Adrenal gland (tissue), 12 donors: Measurements from ENCODE around the gene PPP1R16B. TPM values are rescaled to one million over a fixed set of nuclear protein-coding genes. Genes with fewer than 3 reads are reported as not detected.

Source experiments
- DNase-seq, 7 donors: peaks; one replicate each; pipeline ENCODE4 v3.0.0-alpha.2; 2019 to 2020
- H3K27ac ChIP-seq, 5 donors: fragments of 200-600 bp; sonication (generic) in 4 of 5; 1 replicate in 3 of 5; 2 replicates in 2 of 5; pipeline versions ENCODE4 v1.5.1 to v1.8.0; 2016 to 2020; ENCODE audit warnings: mild to moderate bottlenecking in 1 of 5
- H3K27me3 ChIP-seq: fragments of 200-600 bp; 2 replicates; pipeline ENCODE4 v1.8.0; 2021
- H3K36me3 ChIP-seq, 2 donors: fragments of 200-600 bp; replicated peaks in 1 of 2; 1 replicate in 1 of 2; 2 replicates in 1 of 2; pipeline versions ENCODE4 v1.5.1 to v1.8.0; 2018 to 2022
- H3K4me1 ChIP-seq, 2 donors: fragments of 200-600 bp; replicated peaks in 1 of 2; 1 replicate in 1 of 2; 2 replicates in 1 of 2; pipeline versions ENCODE4 v1.5.1 to v1.8.0; 2018 to 2021
- H3K4me3 ChIP-seq, 4 donors: fragments of 200-600 bp; sonication (generic) in 3 of 4; one replicate each; pipeline ENCODE4 v1.5.1; 2016 to 2018
- H3K9me3 ChIP-seq, 3 donors: fragments of 200-600 bp; sonication (generic) in 1 of 3; replicated peaks in 1 of 3; 1 replicate in 2 of 3; 2 replicates in 1 of 3; pipeline versions ENCODE4 v1.5.1 to v1.8.0; 2016 to 2021
- CTCF ChIP-seq, 6 experiments: fragments of 450-650 bp in 4 of 6; fragments of 200-600 bp in 2 of 6; sonication (generic) in 1 of 6; IDR thresholded peaks; 1 replicate in 5 of 6; 2 replicates in 1 of 6; pipeline versions ENCODE4 v1.5.1 to v1.8.0; 2016 to 2021; ENCODE audit warnings: antibody characterized with exemption in 6 of 6, mild to moderate bottlenecking in 2 of 6, moderate library complexity in 1 of 6
- POLR2A ChIP-seq, 2 donors: fragments of 450-650 bp; IDR thresholded peaks; one replicate each; pipeline ENCODE4 v1.6.1; 2017; ENCODE audit warnings: antibody characterized with exemption in 2 of 2, mild to moderate bottlenecking in 2 of 2, moderate library complexity in 1 of 2
- WGBS, 4 donors: extraction: QIAGEN DNeasy Blood & Tissue Kit in 2 of 4; methylation state at CpG; one replicate each; pipeline versions ENCODE4 v1.1.5 to v1.1.7; 2013 to 2017; 5-methylcytosine and 5-hydroxymethylcytosine counted together
- intact Hi-C, 2 donors: fragments of 100-400 bp; cut with DNase I; formaldehyde crosslinking; loops; one replicate each; pipeline versions ENCODE4 v1.14.1 to v1.15.0; 2022 to 2023
- polyA plus RNA-seq, 3 donors: library from polyadenylated mRNA; stranded (reverse); fragments of 200-250 nt in 2 of 3; fragments of 350-450 nt in 1 of 3; fragmentation: Illumina TruSeq in 1 of 3; extraction: RNeasy Lipid Tissue Mini Kit (QIAGEN cat#74804) in 1 of 3; gene quantifications; one replicate each; pipeline ENCODE4 v1.2.3, GENCODE V29; 2013 to 2014
- total RNA-seq, 9 donors: library from RNA; depleted of rRNA in 4 of 9; stranded (reverse); fragments of >200 nt in 4 of 9; fragments of 120-200 nt in 1 of 9; fragmentation: NEBNext Ultra II Directional in 1 of 9; extraction: Animal tissue kit (Norgen Biotek cat#: 25700) in 1 of 9; gene quantifications; one replicate each; pipeline versions ENCODE4 v1.1.0 to v1.2.4, GENCODE V29; 2013 to 2023
- donor health status: healthy with polysubstance abuse.
- donor health status: Bipolar disorder and iron deficiency.
- donor health status: DM: yes; HTN: yes; CAD: no.
- donor health status: DM: no; HTN: no; CAD: no.
- donor health status: DM: no; HTN: no; CAD: no.
- donor health status: DM: yes; HTN: yes; CAD: no.

The PPP1R16B gene
- total and polyA plus RNA-seq, 12 donors = 1.8 to 18.3 (median 9.2) TPM

GRCh38 chr20:38930242-38930569 is 124.7 kb downstream of the PPP1R16B start:
- DNase-seq = no peak
- intact Hi-C loops = no loop called here
- 79 to 100% (median 91%) methylated on average over 1 of the region's 1 CpG for WGBS, 4 donors
- Histone ChIP-seq H3K27me3 (no peaks in the 10 kb centered on the region), H3K4me3 (no peak overlapping the region), H3K36me3 (no peaks in the 10 kb centered on the region), H3K27ac (no peak overlapping the region), H3K4me1 (peaks cover 10% of the 10 kb centered on the region in 2 donors), H3K9me3 (no peaks in the 10 kb centered on the region)
- TF ChIP-seq CTCF (IDR thresholded peaks at IDR 0.05) = no peak
- TF ChIP-seq POLR2A (IDR thresholded peaks at IDR 0.05) = no peak

DNA sequence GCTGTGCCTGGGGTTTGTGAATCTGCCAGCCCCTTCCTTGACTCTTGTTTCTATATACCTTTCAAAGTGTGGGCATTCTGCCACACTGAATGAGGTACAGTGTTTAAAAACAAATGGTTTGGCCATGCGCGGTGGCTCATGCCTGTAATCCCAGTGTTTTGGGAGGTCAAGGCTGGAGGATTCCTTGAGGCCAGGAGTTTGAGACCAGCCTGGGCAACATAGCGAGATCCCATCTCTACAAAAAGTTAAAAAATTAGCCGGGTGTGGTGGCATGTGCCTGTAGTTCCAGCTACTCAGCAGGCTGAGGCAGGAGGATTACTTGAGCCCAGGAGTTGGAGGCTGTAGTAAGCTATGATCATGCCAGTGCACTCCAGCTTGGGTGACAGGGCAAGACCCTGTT is 126.5 kb downstream of the PPP1R16B start:
- Histone ChIP-seq H3K27me3 (no peaks in the 10 kb centered on the region), H3K27ac (no peak overlapping the region), H3K9me3 (no peaks in the 10 kb centered on the region), H3K36me3 (no peaks in the 10 kb centered on the region), H3K4me1 (peaks cover 2 to 3% of the 10 kb centered on the region in 2 donors), H3K4me3 (no peak overlapping the region)
- TF ChIP-seq POLR2A (IDR thresholded peaks at IDR 0.05) = no peak
- no peak for TF ChIP-seq CTCF (IDR thresholded peaks at IDR 0.05)
- intact Hi-C loops = no loop called here
- no peak for DNase-seq
- WGBS, 4 donors = 95 to 98% (median 96%) methylated on average over 4 of the region's 4 CpGs

GRCh38 chr20:38932457-38933120 is 127.1 kb downstream of the PPP1R16B start:
- Histone ChIP-seq H3K4me1 (no peaks in the 10 kb centered on the region), H3K4me3 (no peak overlapping the region), H3K9me3 (no peaks in the 10 kb centered on the region), H3K36me3 (no peaks in the 10 kb centered on the region), H3K27me3 (no peaks in the 10 kb centered on the region), H3K27ac (no peak overlapping the region)
- WGBS, 4 donors = 80 to 93% (median 85%) methylated on average over 9 of the region's 9 CpGs
- DNase-seq = no peak
- intact Hi-C loops = no loop called here
- no peak for TF ChIP-seq CTCF (IDR thresholded peaks at IDR 0.05)
- no peak for TF ChIP-seq POLR2A (IDR thresholded peaks at IDR 0.05)

DNA sequence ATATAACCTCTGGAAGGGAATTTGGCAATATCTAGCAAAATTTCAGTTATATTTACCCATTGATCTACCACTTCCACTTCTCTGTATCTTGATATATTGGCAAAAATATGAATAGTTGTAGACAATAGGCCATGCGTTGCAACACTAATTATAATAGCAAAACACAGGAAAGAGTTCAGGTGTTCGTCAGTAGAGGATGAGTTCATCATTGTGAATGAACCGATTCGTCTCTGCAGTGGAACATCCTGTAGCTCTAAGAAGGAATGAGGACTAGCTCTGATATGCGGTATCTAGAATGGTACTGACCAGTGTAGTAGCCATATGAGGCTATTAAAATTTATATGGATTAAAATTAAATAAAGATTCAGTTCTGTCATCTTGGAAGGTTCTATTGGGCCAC is 129.0 kb downstream of the PPP1R16B start:
- WGBS, 4 donors = 96 to 97% (median 96%) methylated on average over 5 of the region's 5 CpGs
- TF ChIP-seq POLR2A (IDR thresholded peaks at IDR 0.05) = no peak
- no peak for TF ChIP-seq CTCF (IDR thresholded peaks at IDR 0.05)
- DNase-seq = no peak
- H3K27ac ChIP-seq = no peak overlapping the region
- intact Hi-C loops = no loop called here
- no peak overlapping the region for H3K4me3 ChIP-seq
- H3K9me3 ChIP-seq = no peaks in the 10 kb centered on the region
- no peaks in the 10 kb centered on the region for H3K4me1 ChIP-seq
- no peaks in the 10 kb centered on the region for H3K36me3 ChIP-seq
- no peaks in the 10 kb centered on the region for H3K27me3 ChIP-seq
